GM19397 (cell line): ENCODE measurements around the gene LGMN.

Experiments
- ATAC-seq: cut with Tn5 transposase; IDR thresholded peaks from one replicate; pipeline ENCODE4 v1.9.1; 2021; ENCODE audit warnings: mild to moderate bottlenecking, moderate library complexity; ENCODE audit not compliant: unreplicated experiment

The LGMN gene

DNA sequence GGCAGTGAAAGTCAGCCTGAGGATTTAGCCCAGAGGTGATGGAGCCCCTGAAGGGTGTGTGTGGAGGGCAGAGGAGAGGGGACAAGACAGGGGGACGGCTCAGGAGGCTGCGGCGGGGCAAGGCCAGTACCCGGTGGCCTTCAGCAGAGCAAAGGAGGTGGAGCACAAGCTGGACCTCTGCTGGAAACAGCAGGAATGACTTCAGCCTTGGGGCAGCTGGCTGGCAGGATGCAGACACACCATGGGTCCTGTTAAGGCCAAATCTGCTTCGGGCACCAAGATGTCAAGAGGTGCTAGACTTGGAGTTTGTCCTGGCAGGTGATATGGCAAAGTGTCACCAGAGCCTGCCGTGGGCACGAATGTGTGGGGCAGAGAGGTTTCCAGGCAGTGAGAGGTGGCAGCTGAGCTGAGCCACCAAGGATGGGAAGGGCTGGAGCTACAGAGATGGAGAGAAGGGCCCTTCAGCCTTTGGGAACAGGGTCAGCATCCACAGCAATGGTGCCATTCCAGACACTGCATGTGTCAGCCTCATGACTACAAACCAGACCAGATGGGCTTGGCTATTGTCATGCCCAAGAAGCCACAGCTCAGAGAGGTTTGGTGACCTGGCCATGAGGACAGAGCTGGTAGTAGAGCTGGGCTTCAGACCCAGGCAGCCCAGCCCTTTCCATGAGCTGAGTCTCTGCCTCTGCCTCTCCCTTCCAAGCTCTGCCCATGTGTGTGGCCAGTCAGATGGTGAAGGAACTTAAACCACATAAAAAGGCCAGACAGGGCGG lies 91.9 kb downstream of the LGMN start:
- ATAC-seq: no peak

DNA sequence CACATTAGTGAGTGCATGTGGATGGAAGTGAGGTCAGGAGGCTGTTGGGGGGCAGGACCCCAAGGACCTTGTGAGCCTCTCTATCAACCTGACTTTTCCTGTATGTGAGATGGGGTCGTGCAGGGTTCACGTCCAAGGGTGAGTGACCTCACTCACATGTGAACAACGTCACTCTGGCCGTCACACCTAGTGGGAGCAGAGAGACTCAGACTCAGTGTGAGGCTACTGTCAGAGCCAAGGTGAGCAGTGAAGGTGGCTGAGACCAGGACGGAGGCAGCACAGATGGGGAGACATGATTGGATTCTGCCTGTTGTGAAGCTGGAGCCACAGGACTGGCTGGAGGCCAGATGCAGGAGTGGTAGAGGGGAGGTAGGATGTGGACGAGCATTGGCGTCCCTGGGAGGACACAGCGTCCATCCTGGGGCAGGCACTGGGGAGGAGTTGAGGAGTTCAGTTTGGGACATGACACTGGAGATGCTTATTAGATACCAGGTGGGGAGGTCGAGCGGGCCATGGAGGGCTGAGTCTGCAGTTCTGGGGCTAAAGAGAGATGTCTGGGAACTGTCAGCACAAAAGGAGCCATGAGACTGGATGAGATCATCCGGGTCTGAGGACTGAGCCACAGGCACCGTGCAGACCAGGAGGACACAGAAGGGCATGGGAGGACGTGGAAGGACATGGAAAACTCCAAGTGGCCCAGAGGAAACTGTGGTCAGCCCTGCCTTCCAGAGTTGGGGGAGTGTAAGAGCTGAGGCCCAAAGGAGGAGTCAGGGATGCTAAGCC lies 92.8 kb downstream of the LGMN start:
- no peak for ATAC-seq

DNA sequence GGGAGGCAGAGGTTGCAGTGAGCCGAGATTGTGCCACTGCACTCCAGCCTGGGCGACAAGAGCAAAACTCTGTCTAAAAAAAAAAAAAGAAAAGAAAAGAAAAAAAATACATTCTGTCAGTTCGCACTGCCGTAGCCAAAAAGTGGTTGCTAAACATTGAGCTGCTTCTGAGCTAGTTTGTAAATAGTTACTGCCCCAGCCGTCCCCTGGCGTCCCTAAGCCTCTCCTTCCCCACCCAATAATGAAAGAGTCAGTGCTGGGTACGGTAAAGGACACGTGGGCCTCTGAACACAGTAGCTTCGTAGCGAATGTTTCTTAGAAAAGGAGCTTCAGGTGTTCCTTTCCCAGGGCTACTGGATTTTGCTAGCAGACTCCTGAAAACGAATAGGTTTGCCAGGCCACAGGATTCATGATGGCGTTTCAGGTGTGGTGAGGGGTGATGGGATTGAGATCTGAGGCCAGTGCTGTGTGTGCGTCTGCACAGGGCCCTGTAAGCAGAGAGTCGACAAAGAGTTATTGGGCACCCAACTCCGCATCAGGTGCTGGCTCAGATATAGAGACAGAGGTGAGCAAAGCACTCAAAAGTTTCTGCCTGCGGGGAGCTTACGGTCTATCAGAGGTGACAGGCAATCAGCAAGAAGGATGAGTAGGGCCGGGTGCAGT lies 94.1 kb downstream of the LGMN start:
- no peak for ATAC-seq
